GM13976 (cell line): ENCODE data around the gene TMPRSS11E.
"Not testable (repeated sequence)": the region's sequence is repeated elsewhere in the genome, so short reads cannot be mapped to it uniquely, and the experiment has no call there.

Experiments
- DNase-seq: peaks from one replicate; pipeline ENCODE4 v3.0.0; 2012; ENCODE audit warnings: low spot score
- CTCF ChIP-seq: IDR thresholded peaks from 2 replicates; pipeline ENCODE4 v1.5.1; 2012; ENCODE audit warnings: borderline replicate concordance, mild to moderate bottlenecking; ENCODE audit not compliant: insufficient read depth; ENCODE audit errors: extremely low read depth, missing control alignments, control extremely low read depth
- in situ Hi-C: fragments of 300-500 bp; cut with MboI; formaldehyde crosslinking; loops from one replicate; pipeline ENCODE4 v1.12.0; 2022; ENCODE audit warnings: low sequenced_read_pairs, mixed read lengths, inconsistent platforms; ENCODE audit not compliant: unreplicated experiment

The TMPRSS11E gene

GRCh38 chr4:68407868-68408190, 39.4 kb upstream of the TMPRSS11E start:
- DNase-seq, result no peak
- in situ Hi-C loops, result no loop called here
- no peak for TF ChIP-seq CTCF

- no peak for TF ChIP-seq CTCF
- in situ Hi-C loops, result no loop called here
- no peak for DNase-seq
Observed at GRCh38 chr4:68410149-68410548, 37.1 kb upstream of the TMPRSS11E start.

GRCh38 chr4:68410643-68411042, 36.6 kb upstream of the TMPRSS11E start:
- in situ Hi-C loops, result no loop called here
- no peak for DNase-seq
- no peak for TF ChIP-seq CTCF

- DNase-seq, in situ Hi-C loops: not testable (repeated sequence)
Observed at GRCh38 chr4:68412031-68412430, 35.2 kb upstream of the TMPRSS11E start.

- no peak for DNase-seq
- TF ChIP-seq CTCF, result no peak
- in situ Hi-C loops, result no loop called here
Observed at GRCh38 chr4:68416591-68416990, 30.7 kb upstream of the TMPRSS11E start.

GRCh38 chr4:68426516-68426915, 20.7 kb upstream of the TMPRSS11E start:
- in situ Hi-C loops, result no loop called here
- no peak for DNase-seq
- TF ChIP-seq CTCF, result no peak

GRCh38 chr4:68430337-68430736, 16.9 kb upstream of the TMPRSS11E start:
- no peak for DNase-seq
- in situ Hi-C loops, result no loop called here
- no peak for TF ChIP-seq CTCF

GRCh38 chr4:68432320-68432719, 14.9 kb upstream of the TMPRSS11E start:
- DNase-seq, result no peak
- no peak for TF ChIP-seq CTCF
- in situ Hi-C loops, result no loop called here
